Suprapubic skin (tissue), 4 donors: ENCODE data around the gene PFKFB3. TPM values are rescaled to one million over a fixed set of nuclear protein-coding genes. Genes with fewer than 3 reads are reported as not detected.
A peak's percentile ranks its signal among the peaks of the same experiment; 100 is the strongest.

Source experiments
- DNase-seq, 2 donors: peaks; one replicate each; pipeline ENCODE4 v3.0.0-alpha.2; 2019; ENCODE audit warnings: low spot score in 2 of 2
- H3K27ac ChIP-seq: fragments of 200-600 bp; sonication (generic); one replicate; pipeline ENCODE4 v1.5.1; 2019
- H3K27me3 ChIP-seq: fragments of 200-600 bp; sonication (generic); one replicate; pipeline ENCODE4 v1.5.1; 2019
- H3K36me3 ChIP-seq: fragments of 200-600 bp; sonication (generic); one replicate; pipeline ENCODE4 v1.5.1; 2019
- H3K4me1 ChIP-seq: fragments of 200-600 bp; sonication (generic); one replicate; pipeline ENCODE4 v1.5.1; 2019
- H3K4me3 ChIP-seq: fragments of 200-600 bp; sonication (generic); one replicate; pipeline ENCODE4 v1.5.1; 2019; ENCODE audit warnings: mild to moderate bottlenecking
- H3K9me3 ChIP-seq: fragments of 200-600 bp; sonication (generic); one replicate; pipeline ENCODE4 v1.5.1; 2019
- EP300 ChIP-seq: sonication (generic); formaldehyde crosslinking; IDR thresholded peaks from one replicate; pipeline ENCODE4 v1.6.1; 2017; ENCODE audit warnings: antibody characterized with exemption
- POLR2A ChIP-seq, 2 donors: fragments of 450-650 bp; IDR thresholded peaks; one replicate each; pipeline ENCODE4 v1.6.1; 2017; ENCODE audit warnings: antibody characterized with exemption in 2 of 2, mild to moderate bottlenecking in 2 of 2, moderate library complexity in 2 of 2
- POLR2AphosphoS5 ChIP-seq, 3 donors: sonication (generic); formaldehyde crosslinking; IDR thresholded peaks; one replicate each; pipeline ENCODE4 v1.6.1; 2017; ENCODE audit warnings: antibody characterized with exemption in 3 of 3
- WGBS: methylation state at CpG from one replicate; pipeline ENCODE4 v1.1.5; 2018; 5-methylcytosine and 5-hydroxymethylcytosine counted together
- total RNA-seq, 4 donors: library from RNA; depleted of rRNA; stranded (reverse); fragments of >200 nt; gene quantifications; one replicate each; pipeline ENCODE4 v1.1.0, GENCODE V29; 2016
- TF ChIP-seq, protein P1 (sequence below), 2 donors: fragments of 200-600 bp in 1 of 2; fragments of 450-650 bp in 1 of 2; sonication (generic) in 1 of 2; IDR thresholded peaks; one replicate each; pipeline ENCODE4 v1.5.1; 2016 to 2019; ENCODE audit warnings: antibody characterized with exemption in 2 of 2, mild to moderate bottlenecking in 1 of 2, moderate library complexity in 1 of 2

PFKFB3 gene
- total RNA-seq, 4 donors from 2014 or later: 40.1 to 115 (median 52.2) TPM

DNA sequence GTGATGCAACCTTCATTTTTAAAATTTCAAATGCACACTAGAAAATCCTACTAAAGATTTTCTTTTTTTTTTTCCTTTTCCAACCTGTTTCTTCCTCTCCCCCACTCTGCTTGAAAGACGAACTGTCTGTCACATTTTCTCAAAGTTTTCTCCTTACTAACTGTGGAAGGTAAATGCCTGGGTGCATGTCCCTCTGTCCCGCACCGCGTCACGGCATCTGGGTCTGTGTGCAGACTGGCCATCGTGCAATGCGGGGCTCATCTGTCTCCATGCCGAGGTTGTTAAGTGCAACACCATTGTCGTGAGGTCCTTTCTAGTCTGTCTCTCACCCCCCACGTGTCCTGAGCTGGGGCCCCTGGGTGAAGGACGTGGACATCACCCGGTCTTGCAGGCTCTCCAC is 28.4 kb downstream of the PFKFB3 start:
- H3K4me1 ChIP-seq: no peaks in the 10 kb centered on the region
- no peaks in the 10 kb centered on the region for H3K27me3 ChIP-seq
- peaks cover 96% of the 10 kb centered on the region for H3K36me3 ChIP-seq
- no peak overlapping the region for H3K27ac ChIP-seq
- no peak for DNase-seq
- no peaks in the 10 kb centered on the region for H3K9me3 ChIP-seq
- WGBS: 94% methylated on average over 10 of the region's 12 CpGs
- TF ChIP-seq, protein P1, sequence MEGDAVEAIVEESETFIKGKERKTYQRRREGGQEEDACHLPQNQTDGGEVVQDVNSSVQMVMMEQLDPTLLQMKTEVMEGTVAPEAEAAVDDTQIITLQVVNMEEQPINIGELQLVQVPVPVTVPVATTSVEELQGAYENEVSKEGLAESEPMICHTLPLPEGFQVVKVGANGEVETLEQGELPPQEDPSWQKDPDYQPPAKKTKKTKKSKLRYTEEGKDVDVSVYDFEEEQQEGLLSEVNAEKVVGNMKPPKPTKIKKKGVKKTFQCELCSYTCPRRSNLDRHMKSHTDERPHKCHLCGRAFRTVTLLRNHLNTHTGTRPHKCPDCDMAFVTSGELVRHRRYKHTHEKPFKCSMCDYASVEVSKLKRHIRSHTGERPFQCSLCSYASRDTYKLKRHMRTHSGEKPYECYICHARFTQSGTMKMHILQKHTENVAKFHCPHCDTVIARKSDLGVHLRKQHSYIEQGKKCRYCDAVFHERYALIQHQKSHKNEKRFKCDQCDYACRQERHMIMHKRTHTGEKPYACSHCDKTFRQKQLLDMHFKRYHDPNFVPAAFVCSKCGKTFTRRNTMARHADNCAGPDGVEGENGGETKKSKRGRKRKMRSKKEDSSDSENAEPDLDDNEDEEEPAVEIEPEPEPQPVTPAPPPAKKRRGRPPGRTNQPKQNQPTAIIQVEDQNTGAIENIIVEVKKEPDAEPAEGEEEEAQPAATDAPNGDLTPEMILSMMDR (IDR thresholded peaks at IDR 0.05): no peak
- TF ChIP-seq EP300: no peak
- TF ChIP-seq POLR2A (IDR thresholded peaks at IDR 0.05): no peak
- TF ChIP-seq POLR2AphosphoS5 (IDR thresholded peaks at IDR 0.05): no peak
- H3K4me3 ChIP-seq: no peak overlapping the region

- no peaks in the 10 kb centered on the region for H3K4me1 ChIP-seq
- H3K4me3 ChIP-seq: no peak overlapping the region
- no peak for DNase-seq
- H3K9me3 ChIP-seq: no peaks in the 10 kb centered on the region
- H3K27me3 ChIP-seq: no peaks in the 10 kb centered on the region
- H3K27ac ChIP-seq: no peak overlapping the region
- TF ChIP-seq POLR2A (IDR thresholded peaks at IDR 0.05) (no peak), POLR2AphosphoS5 (IDR thresholded peaks at IDR 0.05) (no peak), EP300 (no peak)
- TF ChIP-seq, protein P1 (IDR thresholded peaks at IDR 0.05): no peak
- 90% methylated on average over 10 of the region's 13 CpGs for WGBS
- H3K36me3 ChIP-seq: peaks cover 95% of the 10 kb centered on the region
Observed at GRCh38 chr10:6231730-6232129, 29.0 kb downstream of the PFKFB3 start.

DNA sequence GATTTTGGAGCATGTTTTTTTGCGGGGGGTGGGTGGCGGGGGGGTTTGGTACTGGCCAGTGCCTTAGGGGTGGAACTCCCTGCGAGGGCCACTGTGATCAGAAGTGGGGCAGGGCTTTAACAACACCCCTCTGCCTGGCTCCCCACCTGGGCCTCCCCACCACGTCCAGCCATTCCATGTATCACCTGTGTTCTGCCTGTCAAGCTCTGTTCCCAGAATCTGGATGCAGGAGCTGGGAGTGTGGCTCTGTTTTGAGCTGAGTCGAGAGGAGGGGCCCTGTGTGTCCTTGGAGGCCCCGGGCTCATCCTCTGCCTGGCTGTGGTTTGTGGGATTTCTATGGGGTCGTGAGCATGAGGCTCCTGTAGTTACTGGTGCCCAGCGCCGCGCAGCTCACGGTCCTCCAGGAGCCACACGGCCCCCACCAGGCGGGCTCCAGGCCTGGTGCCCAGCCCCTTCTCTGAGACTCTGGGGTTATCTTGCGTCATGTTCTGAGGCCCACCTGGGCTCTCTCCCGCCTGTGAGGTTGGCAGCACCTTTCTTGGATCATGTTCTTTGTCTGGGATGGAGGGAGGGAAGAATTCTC is 29.6 kb downstream of the PFKFB3 start:
- Histone ChIP-seq H3K27ac (no peak overlapping the region), H3K4me3 (no peak overlapping the region), H3K4me1 (no peaks in the 10 kb centered on the region), H3K9me3 (no peaks in the 10 kb centered on the region), H3K36me3 (peaks cover 93% of the 10 kb centered on the region), H3K27me3 (no peaks in the 10 kb centered on the region)
- DNase-seq: no peak
- 99% methylated on average over 10 of the region's 15 CpGs for WGBS
- TF ChIP-seq POLR2AphosphoS5 (IDR thresholded peaks at IDR 0.05): no peak
- no peak for TF ChIP-seq EP300
- TF ChIP-seq POLR2A (IDR thresholded peaks at IDR 0.05): no peak
- TF ChIP-seq, protein P1 (IDR thresholded peaks at IDR 0.05): no peak

DNA sequence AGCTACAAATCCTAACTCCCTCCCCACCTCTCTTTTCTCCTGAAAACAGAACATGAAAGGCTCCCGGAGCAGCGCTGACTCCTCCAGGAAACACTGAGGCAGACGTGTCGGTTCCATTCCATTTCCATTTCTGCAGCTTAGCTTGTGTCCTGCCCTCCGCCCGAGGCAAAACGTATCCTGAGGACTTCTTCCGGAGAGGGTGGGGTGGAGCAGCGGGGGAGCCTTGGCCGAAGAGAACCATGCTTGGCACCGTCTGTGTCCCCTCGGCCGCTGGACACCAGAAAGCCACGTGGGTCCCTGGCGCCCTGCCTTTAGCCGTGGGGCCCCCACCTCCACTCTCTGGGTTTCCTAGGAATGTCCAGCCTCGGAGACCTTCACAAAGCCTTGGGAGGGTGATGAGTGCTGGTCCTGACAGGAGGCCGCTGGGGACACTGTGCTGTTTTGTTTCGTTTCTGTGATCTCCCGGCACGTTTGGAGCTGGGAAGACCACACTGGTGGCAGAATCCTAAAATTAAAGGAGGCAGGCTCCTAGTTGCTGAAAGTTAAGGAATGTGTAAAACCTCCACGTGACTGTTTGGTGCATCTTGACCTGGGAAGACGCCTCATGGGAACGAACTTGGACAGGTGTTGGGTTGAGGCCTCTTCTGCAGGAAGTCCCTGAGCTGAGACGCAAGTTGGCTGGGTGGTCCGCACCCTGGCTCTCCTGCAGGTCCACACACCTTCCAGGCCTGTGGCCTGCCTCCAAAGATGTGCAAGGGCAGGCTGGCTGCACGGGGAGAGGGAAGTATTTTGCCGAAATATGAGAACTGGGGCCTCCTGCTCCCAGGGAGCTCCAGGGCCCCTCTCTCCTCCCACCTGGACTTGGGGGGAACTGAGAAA is 30.4 kb downstream of the PFKFB3 start:
- Histone ChIP-seq H3K4me3 (no peak overlapping the region), H3K27ac (no peak overlapping the region), H3K36me3 (peaks cover 85% of the 10 kb centered on the region), H3K9me3 (no peaks in the 10 kb centered on the region), H3K27me3 (no peaks in the 10 kb centered on the region), H3K4me1 (no peaks in the 10 kb centered on the region)
- 92% methylated on average over 21 of the region's 28 CpGs for WGBS
- DNase-seq: no peak
- no peak for TF ChIP-seq POLR2A (IDR thresholded peaks at IDR 0.05)
- TF ChIP-seq POLR2AphosphoS5 (IDR thresholded peaks at IDR 0.05): no peak
- TF ChIP-seq, protein P1 (IDR thresholded peaks at IDR 0.05): no peak
- TF ChIP-seq EP300: no peak

DNA sequence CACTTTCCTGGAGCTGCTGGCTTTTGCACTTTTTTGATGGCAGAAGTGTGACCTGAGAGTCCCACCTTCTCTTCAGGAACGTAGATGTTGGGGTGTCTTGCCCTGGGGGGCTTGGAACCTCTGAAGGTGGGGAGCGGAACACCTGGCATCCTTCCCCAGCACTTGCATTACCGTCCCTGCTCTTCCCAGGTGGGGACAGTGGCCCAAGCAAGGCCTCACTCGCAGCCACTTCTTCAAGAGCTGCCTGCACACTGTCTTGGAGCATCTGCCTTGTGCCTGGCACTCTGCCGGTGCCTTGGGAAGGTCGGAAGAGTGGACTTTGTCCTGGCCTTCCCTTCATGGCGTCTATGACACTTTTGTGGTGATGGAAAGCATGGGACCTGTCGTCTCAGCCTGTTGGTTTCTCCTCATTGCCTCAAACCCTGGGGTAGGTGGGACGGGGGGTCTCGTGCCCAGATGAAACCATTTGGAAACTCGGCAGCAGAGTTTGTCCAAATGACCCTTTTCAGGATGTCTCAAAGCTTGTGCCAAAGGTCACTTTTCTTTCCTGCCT is 31.1 kb downstream of the PFKFB3 start:
- Histone ChIP-seq H3K36me3 (peaks cover 78% of the 10 kb centered on the region), H3K4me1 (peaks cover 1% of the 10 kb centered on the region), H3K27me3 (no peaks in the 10 kb centered on the region), H3K27ac (no peak overlapping the region), H3K4me3 (no peak overlapping the region), H3K9me3 (no peaks in the 10 kb centered on the region)
- no peak for TF ChIP-seq POLR2A (IDR thresholded peaks at IDR 0.05)
- no peak for TF ChIP-seq EP300
- TF ChIP-seq, protein P1 (IDR thresholded peaks at IDR 0.05): no peak
- TF ChIP-seq POLR2AphosphoS5 (IDR thresholded peaks at IDR 0.05): no peak
- DNase-seq: peak in 1 of 2 donors; percentile 44
- WGBS: 94% methylated on average over 10 of the region's 11 CpGs
